GM12878 (cell line): Measurements from ENCODE around the gene TYRO3. TPM values are rescaled to one million over a fixed set of nuclear protein-coding genes. Genes with fewer than 3 reads are reported as not detected.

Source experiments
- ATAC-seq: fragments of 200-7000 bp; cut with Tn5 transposase; 3 replicates; pipeline ENCODE4 v1.9.1; 2020; ENCODE audit warnings: mild to moderate bottlenecking, moderate library complexity
- BruUV-seq: library from RNA; stranded (reverse); fragments of 400-500 nt; replicated peaks from 2 replicates; lab custom pipeline; 2021; lab: Mats Ljungman, UMichigan
- CTCF ChIA-PET: fragments of 300-600 bp; sonication (Branson Sonifier 250); formaldehyde crosslinking; extraction: SDS; loops from one replicate; lab custom pipeline; 2021; ENCODE audit warnings: inconsistent platforms; lab: Yijun Ruan, JAX
- POLR2A ChIA-PET: fragments of 350-600 bp; formaldehyde crosslinking; extraction: SDS; loops from one replicate; lab custom pipeline; 2021; ENCODE audit warnings: inconsistent platforms; lab: Charles Lee
- RAD21 ChIA-PET: fragments of 300-600 bp; sonication (Branson Sonifier 250); formaldehyde crosslinking; loops from one replicate; lab custom pipeline; 2023; ENCODE audit warnings: antibody characterized with exemption; ENCODE audit not compliant: unreplicated experiment; lab: Charles Lee
- SMC1A ChIA-PET: fragments of 300-600 bp; sonication (Branson Sonifier 250); formaldehyde crosslinking; loops from one replicate; lab custom pipeline; 2023; ENCODE audit not compliant: unreplicated experiment, uncharacterized antibody; lab: Charles Lee
- DNase-seq: peaks from one replicate; pipeline ENCODE4 v3.0.0-alpha.2; 2011; ENCODE audit warnings: low read depth, low spot score
- FAIRE-seq: peaks from 3 replicates; lab custom pipeline; 2011; peaks lifted over from hg19 to GRCh38; lab: Jason Lieb, UNC
- H2AFZ ChIP-seq: 2 replicates; pipeline ENCODE4 v1.6.0; 2011; ENCODE audit warnings: low read depth, low read length, control low read depth; ENCODE audit not compliant: control insufficient read depth
- H3K27ac ChIP-seq: 2 replicates; pipeline ENCODE4 v1.5.1; 2011; ENCODE audit warnings: control low read depth; ENCODE audit not compliant: control insufficient read depth, insufficient read depth
- H3K27me3 ChIP-seq, 2 experiments: replicated peaks in 1 of 2; 2 replicates each; pipeline versions ENCODE4 v1.6.0 to v1.6.1; 2011; ENCODE audit warnings: low read length in 1 of 2; ENCODE audit not compliant: control insufficient read depth in 2 of 2, insufficient read depth in 2 of 2
- H3K36me3 ChIP-seq, 2 experiments: 2 replicates each; pipeline ENCODE4 v1.5.1; 2011; ENCODE audit warnings: low read length in 1 of 2; ENCODE audit not compliant: control insufficient read depth in 2 of 2, insufficient read depth in 2 of 2
- H3K4me1 ChIP-seq: 2 replicates; pipeline ENCODE4 v1.6.1; 2011; ENCODE audit warnings: mild to moderate bottlenecking, low read length, moderate library complexity, mixed read lengths; ENCODE audit not compliant: control insufficient read depth, insufficient read depth
- H3K4me2 ChIP-seq: 2 replicates; pipeline ENCODE4 v1.6.0; 2011; ENCODE audit warnings: control low read depth; ENCODE audit not compliant: control insufficient read depth, insufficient read depth
- H3K4me3 ChIP-seq: fragments of 200-600 bp; sonication (generic); 2 replicates; pipeline ENCODE4 v1.5.1; 2016
- H3K79me2 ChIP-seq: 2 replicates; pipeline ENCODE4 v1.6.0; 2011; ENCODE audit warnings: low read length; ENCODE audit not compliant: control insufficient read depth, insufficient read depth
- H3K9ac ChIP-seq: 2 replicates; pipeline ENCODE4 v1.8.0; 2011; ENCODE audit warnings: low read length, control low read depth, mixed read lengths; ENCODE audit not compliant: control insufficient read depth, insufficient read depth
- H3K9me3 ChIP-seq: replicated peaks from 3 replicates; pipeline ENCODE4 v1.5.1; 2011; ENCODE audit warnings: mild to moderate bottlenecking, low read length; ENCODE audit not compliant: control insufficient read depth, insufficient read depth
- H4K20me1 ChIP-seq: 2 replicates; pipeline ENCODE4 v1.6.0; 2011; ENCODE audit not compliant: control insufficient read depth, insufficient read depth
- EGR1 ChIP-seq, 2 experiments: IDR thresholded peaks; 1 replicate in 1 of 2; 2 replicates in 1 of 2; pipeline ENCODE4 v1.6.1; 2011 to 2012; ENCODE audit warnings: low read depth in 2 of 2, low read length in 2 of 2, borderline replicate concordance in 1 of 2, mild to moderate bottlenecking in 1 of 2, moderate library complexity in 1 of 2
- MYB ChIP-seq: fragments of 150-350 bp; IDR thresholded peaks from 2 replicates; pipeline ENCODE4 v1.6.1; 2014; ENCODE audit warnings: mild to moderate bottlenecking, low read depth, low read length, borderline replicate concordance
- RFX5 ChIP-seq: IDR thresholded peaks from 2 replicates; pipeline ENCODE4 v1.6.1; 2011; ENCODE audit warnings: low read depth, low read length, improper control_type of control experiment
- SMAD5 ChIP-seq: IDR thresholded peaks from 2 replicates; pipeline ENCODE4 v1.6.1; 2016; ENCODE audit warnings: antibody characterized with exemption, low read depth
- TCF7 ChIP-seq: IDR thresholded peaks from 2 replicates; pipeline ENCODE4 v1.6.1; 2014; ENCODE audit warnings: antibody characterized with exemption, borderline replicate concordance
- WGBS: methylation state at CpG from one replicate; pipeline ENCODE4 v1.1.6; 2016; ENCODE audit warnings: low lambda C conversion rate; ENCODE audit not compliant: insufficient replicate concordance, insufficient coverage; ENCODE audit errors: missing lambda C conversion rate; 5-methylcytosine and 5-hydroxymethylcytosine counted together
- in situ Hi-C: fragments of 300-500 bp; cut with MboI; formaldehyde crosslinking; loops from 9 replicates; pipeline ENCODE4 v1.14.3; 2018; ENCODE audit warnings: mixed read lengths
- intact Hi-C: fragments of 100-400 bp; cut with micrococcal nuclease; formaldehyde crosslinking; loops from one replicate; pipeline ENCODE4 v1.14.2; 2022; ENCODE audit not compliant: unreplicated experiment
- polyA plus RNA-seq, 11 experiments: library from polyadenylated mRNA; depleted of rRNA in 4 of 11; unstranded in 6 of 11; stranded (reverse) in 5 of 11; fragments of >200 nt; fragmentation: Nextera tagmentation in 4 of 11; fragmentation: Illumina TruSeq in 1 of 11; extraction: Ambion mirVana in 4 of 11; extraction: Trizol in 1 of 11; gene quantifications; 1 replicate in 1 of 11; 2 replicates in 10 of 11; pipeline versions ENCODE4 v1.2.1 to v1.2.3, GENCODE V29; 2011 to 2016; ENCODE audit warnings: inconsistent platforms in 2 of 11, missing spikeins in 2 of 11, low read depth in 1 of 11
- total RNA-seq, 4 experiments: library from RNA; depleted of rRNA in 3 of 4; stranded (reverse); fragments of >200 nt in 3 of 4; fragmentation: Illumina TruSeq in 1 of 4; extraction: Trizol in 1 of 4; gene quantifications; 2 replicates each; pipeline versions ENCODE4 v1.2.1 to v1.2.3, GENCODE V29; 2013 to 2021
- TF ChIP-seq, protein P1 (sequence below): fragments of 450-650 bp; IDR thresholded peaks from 2 replicates; pipeline ENCODE4 v1.6.1; 2017; ENCODE audit warnings: antibody characterized with exemption, mild to moderate bottlenecking, moderate library complexity
- TF ChIP-seq, protein P2 (sequence below): fragments of 450-650 bp; IDR thresholded peaks from 2 replicates; pipeline ENCODE4 v1.6.1; 2018; ENCODE audit warnings: borderline replicate concordance, mild to moderate bottlenecking; ENCODE audit not compliant: partially characterized antibody

Gene TYRO3
- total and polyA plus RNA-seq, 10 of the 15 experiments (the other 5 are each of a cell fraction or from before 2014, with no cell fraction given): 0.06 to 0.28 (median 0.13) TPM; not detected in 4

DNA sequence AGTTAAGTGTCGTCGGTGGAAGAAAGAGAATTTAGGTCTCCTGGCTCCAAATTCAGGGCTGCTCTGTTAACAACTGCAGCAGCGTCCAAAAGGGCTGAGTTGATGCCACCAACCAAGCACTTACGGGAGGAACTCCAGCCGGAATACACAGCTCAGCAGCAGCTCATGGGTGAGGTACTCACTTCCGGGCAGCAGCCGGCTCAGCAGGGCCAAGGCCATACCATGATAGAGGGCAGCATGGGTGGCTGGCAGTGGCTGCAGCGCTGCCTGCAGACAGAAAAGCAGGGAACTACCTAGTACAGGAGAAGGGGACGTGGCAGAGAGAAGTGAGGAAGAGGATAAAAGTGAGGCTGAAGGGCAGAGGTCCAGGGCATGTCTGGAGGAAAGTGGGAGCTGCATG, 37.4 kb upstream of the TYRO3 start:
- no peaks in the 10 kb centered on the region for H3K79me2 ChIP-seq
- H2AFZ ChIP-seq: no peak overlapping the region
- no peak overlapping the region for H3K9ac ChIP-seq
- H3K4me2 ChIP-seq: no peak overlapping the region
- ChIA-PET CTCF (no interaction called here), RAD21 (no interaction called here), SMC1A (no interaction called here)
- H3K27me3 ChIP-seq: no peaks in the 10 kb centered on the region
- BruUV-seq: no TSS peak
- no peaks in the 10 kb centered on the region for H3K4me1 ChIP-seq
- FAIRE-seq (no peak), ATAC-seq (no peak), DNase-seq (no peak)
- no peaks in the 10 kb centered on the region for H3K9me3 ChIP-seq
- H3K4me3 ChIP-seq: no peak overlapping the region
- intact Hi-C loops: no loop called here
- H3K36me3 ChIP-seq: peaks cover 0 to 5% of the 10 kb centered on the region in 2 experiments; a peak in 2 of 4 replicates
- in situ Hi-C loops: no loop called here
- TF ChIP-seq EGR1 (IDR thresholded peaks at IDR 0.05; ENCODE audit: borderline replicate concordance in 1 of 2, low read depth in 2 of 2, low read length in 2 of 2) (no peak), SMAD5 (no peak), RFX5 (no peak), TCF7 (no peak), MYB (no peak)
- TF ChIP-seq, protein P1, sequence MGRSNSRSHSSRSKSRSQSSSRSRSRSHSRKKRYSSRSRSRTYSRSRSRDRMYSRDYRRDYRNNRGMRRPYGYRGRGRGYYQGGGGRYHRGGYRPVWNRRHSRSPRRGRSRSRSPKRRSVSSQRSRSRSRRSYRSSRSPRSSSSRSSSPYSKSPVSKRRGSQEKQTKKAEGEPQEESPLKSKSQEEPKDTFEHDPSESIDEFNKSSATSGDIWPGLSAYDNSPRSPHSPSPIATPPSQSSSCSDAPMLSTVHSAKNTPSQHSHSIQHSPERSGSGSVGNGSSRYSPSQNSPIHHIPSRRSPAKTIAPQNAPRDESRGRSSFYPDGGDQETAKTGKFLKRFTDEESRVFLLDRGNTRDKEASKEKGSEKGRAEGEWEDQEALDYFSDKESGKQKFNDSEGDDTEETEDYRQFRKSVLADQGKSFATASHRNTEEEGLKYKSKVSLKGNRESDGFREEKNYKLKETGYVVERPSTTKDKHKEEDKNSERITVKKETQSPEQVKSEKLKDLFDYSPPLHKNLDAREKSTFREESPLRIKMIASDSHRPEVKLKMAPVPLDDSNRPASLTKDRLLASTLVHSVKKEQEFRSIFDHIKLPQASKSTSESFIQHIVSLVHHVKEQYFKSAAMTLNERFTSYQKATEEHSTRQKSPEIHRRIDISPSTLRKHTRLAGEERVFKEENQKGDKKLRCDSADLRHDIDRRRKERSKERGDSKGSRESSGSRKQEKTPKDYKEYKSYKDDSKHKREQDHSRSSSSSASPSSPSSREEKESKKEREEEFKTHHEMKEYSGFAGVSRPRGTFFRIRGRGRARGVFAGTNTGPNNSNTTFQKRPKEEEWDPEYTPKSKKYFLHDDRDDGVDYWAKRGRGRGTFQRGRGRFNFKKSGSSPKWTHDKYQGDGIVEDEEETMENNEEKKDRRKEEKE: no peak
- TF ChIP-seq, protein P2, sequence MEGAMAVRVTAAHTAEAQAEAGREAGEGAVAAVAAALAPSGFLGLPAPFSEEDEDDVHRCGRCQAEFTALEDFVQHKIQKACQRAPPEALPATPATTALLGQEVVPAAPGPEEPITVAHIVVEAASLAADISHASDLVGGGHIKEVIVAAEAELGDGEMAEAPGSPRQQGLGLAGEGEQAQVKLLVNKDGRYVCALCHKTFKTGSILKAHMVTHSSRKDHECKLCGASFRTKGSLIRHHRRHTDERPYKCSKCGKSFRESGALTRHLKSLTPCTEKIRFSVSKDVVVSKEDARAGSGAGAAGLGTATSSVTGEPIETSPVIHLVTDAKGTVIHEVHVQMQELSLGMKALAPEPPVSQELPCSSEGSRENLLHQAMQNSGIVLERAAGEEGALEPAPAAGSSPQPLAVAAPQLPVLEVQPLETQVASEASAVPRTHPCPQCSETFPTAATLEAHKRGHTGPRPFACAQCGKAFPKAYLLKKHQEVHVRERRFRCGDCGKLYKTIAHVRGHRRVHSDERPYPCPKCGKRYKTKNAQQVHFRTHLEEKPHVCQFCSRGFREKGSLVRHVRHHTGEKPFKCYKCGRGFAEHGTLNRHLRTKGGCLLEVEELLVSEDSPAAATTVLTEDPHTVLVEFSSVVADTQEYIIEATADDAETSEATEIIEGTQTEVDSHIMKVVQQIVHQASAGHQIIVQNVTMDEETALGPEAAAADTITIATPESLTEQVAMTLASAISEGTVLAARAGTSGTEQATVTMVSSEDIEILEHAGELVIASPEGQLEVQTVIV: no peak
- TF ChIP-seq, all 136 proteins: peak for 0
- POLR2A ChIA-PET: no interaction called here
- Histone ChIP-seq H3K27ac (no peak overlapping the region), H4K20me1 (no peaks in the 10 kb centered on the region)
- 95% methylated on average over 9 of the region's 9 CpGs for WGBS
